ENCODE results near the gene ARFGAP1. TPM values are rescaled to one million over a fixed set of nuclear protein-coding genes. Genes with fewer than 3 reads are reported as not detected.

Gene ARFGAP1
- total and polyA plus RNA-seq, 2 of the 8 experiments (the other 6 are each of a cell fraction or from before 2014, with no cell fraction given) = 93.7 to 100 TPM

DNA sequence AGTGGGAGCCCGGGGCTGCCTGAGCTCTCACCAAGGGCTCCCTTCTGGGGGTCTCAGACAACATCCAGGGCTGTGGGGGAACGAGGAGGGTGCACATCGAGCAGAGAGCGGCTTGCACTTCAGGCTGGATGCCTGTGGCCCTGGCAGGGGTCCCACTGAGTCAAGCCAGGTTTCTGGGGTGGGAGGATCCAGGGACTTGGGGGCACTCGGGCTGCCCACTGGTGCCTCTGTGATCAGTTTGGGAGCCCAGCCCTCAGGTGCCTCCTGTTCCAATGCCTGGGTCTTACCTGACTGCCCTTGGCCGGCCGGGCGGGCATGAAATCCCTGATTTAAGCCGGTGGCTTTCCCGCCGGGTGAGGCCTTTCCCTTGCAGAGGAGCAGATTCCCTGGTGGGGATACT, 20.8 kb downstream of the ARFGAP1 start:
- Histone ChIP-seq H3K4me3 (ENCODE audit: extremely low read depth in 1 of 4, insufficient read depth in 2 of 4, low read depth in 3 of 4, low read length in 4 of 4) (no peak overlapping the region), H3K56ac (replicated peaks; ENCODE audit: insufficient read length, low read depth, low read length) (no peak overlapping the region), H4K5ac (ENCODE audit: insufficient read length, low read depth, low read length) (no peak overlapping the region), H3K36me3 (ENCODE audit: control insufficient read depth in 2 of 4, insufficient read depth in 4 of 4, low read length in 3 of 4) (peaks cover 0 to 6% (median 2%) of the 10 kb centered on the region in 4 experiments; a peak in 4 of 8 replicates), H2AK5ac (ENCODE audit: low read depth, low read length) (0 out of 2 replicates have a peak overlapping the region, but pooled peaks have one; percentile 65), H4K20me1 (replicated peaks in 1 of 2; ENCODE audit: control insufficient read depth in 1 of 2, insufficient read depth in 2 of 2, low read length in 2 of 2) (peaks cover 0 to 8% of the 10 kb centered on the region in 2 experiments), H2BK5ac (ENCODE audit: low read depth, low read length) (peak overlapping the region; percentile 52; the same call in 1 of the 2 replicates), H3K4me2 (ENCODE audit: insufficient read depth in 1 of 2, low read depth in 2 of 2, low read length in 2 of 2) (no peak overlapping the region), H3K4me1 (replicated peaks in 1 of 4; ENCODE audit: control insufficient read depth in 3 of 4, insufficient read depth in 4 of 4, low read length in 3 of 4) (peaks cover 0 to 33% (median 26%) of the 10 kb centered on the region in 4 experiments; a peak in 6 of 7 replicates), H3K4ac (replicated peaks; ENCODE audit: insufficient read length, low read depth, low read length) (no peak overlapping the region), H3K18ac (ENCODE audit: extremely low read depth, low read length) (no peak overlapping the region; the same call in 1 of the 2 replicates), H2BK20ac (ENCODE audit: low read length) (peak overlapping the region; percentile 48; the same call in 1 of the 2 replicates), H3K27ac (ENCODE audit: low read depth, low read length) (no peak overlapping the region), H2BK15ac (ENCODE audit: low read length) (0 out of 2 replicates have a peak overlapping the region, but pooled peaks have one; percentile 46), H3K79me1 (ENCODE audit: low read depth, low read length) (no peaks in the 10 kb centered on the region; the same call in 1 of the 2 replicates), H3K9me3 (ENCODE audit: insufficient read depth in 2 of 2, low read depth in 1 of 2, low read length in 1 of 2) (no peaks in the 10 kb centered on the region), H3K27me3 (replicated peaks in 1 of 4; ENCODE audit: control insufficient read depth in 3 of 4, extremely low read depth in 1 of 4, insufficient read depth in 3 of 4, low read length in 3 of 4) (peaks cover 0 to 9% (median 0%) of the 10 kb centered on the region in 4 experiments; a peak in 2 of 7 replicates), H3K79me2 (ENCODE audit: control insufficient read depth in 1 of 2, insufficient read depth in 2 of 2, low read length in 2 of 2) (no peaks in the 10 kb centered on the region), H3K9ac (replicated peaks in 1 of 4; ENCODE audit: extremely low read depth in 1 of 4, low read depth in 3 of 4, low read length in 3 of 4) (no peak overlapping the region), H4K91ac (replicated peaks; ENCODE audit: insufficient read length, low read length) (peak overlapping the region; percentile 42), H4K8ac (ENCODE audit: extremely low read depth, insufficient read depth, low read length) (peak overlapping the region; percentile 35; the same call in 1 of the 2 replicates), H2AFZ (ENCODE audit: low read length) (no peak overlapping the region), H3K23ac (ENCODE audit: insufficient read length) (no peak overlapping the region), H2BK120ac (replicated peaks; ENCODE audit: low read depth, low read length) (no peak overlapping the region), H3K23me2 (ENCODE audit: low read depth, low read length) (peaks cover 3% of the 10 kb centered on the region; the same call in 1 of the 2 replicates), H3K14ac (ENCODE audit: insufficient read length) (no peak overlapping the region), H2BK12ac (ENCODE audit: low read depth, low read length) (no peak overlapping the region)
- 72% methylated on average over 8 of the region's 11 CpGs; no CpG with 5 or more reads in 1 of the 2 experiments for WGBS, 2 experiments (ENCODE audit: extremely low coverage in 1 of 2, insufficient coverage in 1 of 2, insufficient read length in 1 of 2, insufficient replicate concordance in 2 of 2, low coverage in 1 of 2, low lambda C conversion rate in 2 of 2, missing lambda C conversion rate in 1 of 2)
- CTCF ChIA-PET (ENCODE audit: partially characterized antibody) = interaction anchor here (0.6 to 9.9 kb wide), 6 partner anchors 12 to 69 kb away, joined by 3 to 81 read pairs (median 6); partner anchors contain the start of gene BIRC7
- no peak for DNase-seq (ENCODE audit: low read depth in 1 of 2, low spot score in 2 of 2)
- POLR2A ChIA-PET (ENCODE audit: partially characterized antibody) = interaction anchor here (0.6 to 3.7 kb wide), 10 partner anchors 11 to 406 kb away, joined by 3 to 26 read pairs (median 3); partner anchors contain the start of gene NKAIN4
- FAIRE-seq = no peak
- no peak for TF ChIP-seq EZH2 (IDR thresholded peaks at IDR 0.05; ENCODE audit: low read depth, low read length, severe bottlenecking)
- no peak for TF ChIP-seq EGR1 (IDR thresholded peaks at IDR 0.05; ENCODE audit: borderline replicate concordance, low read depth, low read length)
- no peak for TF ChIP-seq HDAC2 (IDR thresholded peaks at IDR 0.05; ENCODE audit: borderline replicate concordance in 1 of 2, low read depth in 2 of 2, low read length in 2 of 2)
- no peak for TF ChIP-seq TAF7 (optimal IDR thresholded peaks at IDR 0.05; ENCODE audit: borderline replicate concordance, low read depth, low read length)
- TF ChIP-seq JUN (IDR thresholded peaks at IDR 0.05; ENCODE audit: low read depth, low read length) = no peak
- no peak for TF ChIP-seq CREB1 (IDR thresholded peaks at IDR 0.05)
- no peak for TF ChIP-seq RNF2 (IDR thresholded peaks at IDR 0.05; ENCODE audit: borderline replicate concordance, low read depth, low read length, missing control alignments, poor library complexity, severe bottlenecking)
- no peak for TF ChIP-seq TBP (IDR thresholded peaks at IDR 0.05; ENCODE audit: low read depth, low read length)
- TF ChIP-seq EP300 (IDR thresholded peaks at IDR 0.05; ENCODE audit: borderline replicate concordance in 1 of 2, low read depth in 2 of 2, low read length in 2 of 2) = no peak
